WTC11 (cell line): ENCODE data around the gene CDH11. TPM values are rescaled to one million over a fixed set of nuclear protein-coding genes. Genes with fewer than 3 reads are reported as not detected.

Source experiments
- ATAC-seq: fragments of 200-7000 bp; cut with Tn5 transposase; 2 replicates; pipeline ENCODE4 v1.10.0; 2021; ENCODE audit warnings: mild to moderate bottlenecking, moderate library complexity
- CTCF ChIA-PET: fragments of 300-600 bp; sonication (Branson Sonifier 250); formaldehyde crosslinking; loops from one replicate; lab custom pipeline; 2021; ENCODE audit warnings: antibody characterized with exemption; lab: Charles Lee
- POLR2A ChIA-PET: fragments of 350-600 bp; sonication (Branson Sonifier 250); formaldehyde crosslinking; loops from one replicate; lab custom pipeline; 2021; ENCODE audit warnings: antibody characterized with exemption; lab: Charles Lee
- DNase-seq: peaks from one replicate; pipeline ENCODE4 v3.0.0; 2021; ENCODE audit warnings: low spot score
- H3K27ac Mint-ChIP-seq: 2 replicates; pipeline ENCODE4 v1.8.0; 2021; ENCODE audit warnings: mixed read lengths
- H3K27me3 Mint-ChIP-seq: 2 replicates; pipeline ENCODE4 v1.8.0; 2021; ENCODE audit warnings: low read depth, mild to moderate bottlenecking, moderate library complexity, mixed read lengths
- H3K36me3 Mint-ChIP-seq: 2 replicates; pipeline ENCODE4 v1.8.0; 2021; ENCODE audit warnings: mixed read lengths
- H3K4me1 Mint-ChIP-seq: 2 replicates; pipeline ENCODE4 v1.8.0; 2022; ENCODE audit warnings: mixed read lengths
- H3K4me3 Mint-ChIP-seq: 2 replicates; pipeline ENCODE4 v1.8.0; 2021; ENCODE audit warnings: mild to moderate bottlenecking, moderate library complexity, mixed read lengths
- H3K9me3 Mint-ChIP-seq: 2 replicates; pipeline ENCODE4 v1.8.0; 2021; ENCODE audit warnings: mixed read lengths
- ATF1 ChIP-seq: sonication (generic); formaldehyde crosslinking; IDR thresholded peaks from 2 replicates; pipeline ENCODE4 v1.8.1; 2023; ENCODE audit warnings: mild to moderate bottlenecking, moderate library complexity, missing genetic modification reagents
- ATF3 ChIP-seq: sonication (generic); formaldehyde crosslinking; conservative IDR thresholded peaks from 2 replicates; pipeline ENCODE4 v1.8.1; 2022; ENCODE audit warnings: mild to moderate bottlenecking, missing genetic modification reagents
- CDX4 ChIP-seq: fragments of 250-450 bp; sonication (Bioruptor Pico); IDR thresholded peaks from 2 replicates; pipeline ENCODE4 v1.9.0; 2021; ENCODE audit warnings: moderate library complexity, mild to moderate bottlenecking, inconsistent platforms, borderline replicate concordance
- ELF4 ChIP-seq: sonication (generic); formaldehyde crosslinking; IDR thresholded peaks from 2 replicates; pipeline ENCODE4 v1.8.1; 2022; ENCODE audit warnings: low read depth, mild to moderate bottlenecking, moderate library complexity, missing genetic modification reagents
- ESRRA ChIP-seq: sonication (generic); formaldehyde crosslinking; IDR thresholded peaks from 2 replicates; pipeline ENCODE4 v1.8.1; 2022; ENCODE audit warnings: mild to moderate bottlenecking, missing genetic modification reagents, borderline replicate concordance
- MAX ChIP-seq: sonication (generic); formaldehyde crosslinking; IDR thresholded peaks from 2 replicates; pipeline ENCODE4 v1.8.0; 2022; ENCODE audit warnings: mild to moderate bottlenecking, missing genetic modification reagents
- SP1 ChIP-seq: sonication (generic); formaldehyde crosslinking; conservative IDR thresholded peaks from 2 replicates; pipeline ENCODE4 v1.8.1; 2022; ENCODE audit warnings: missing genetic modification reagents
- ZNF121 ChIP-seq: sonication (generic); formaldehyde crosslinking; IDR thresholded peaks from 2 replicates; pipeline ENCODE4 v1.8.0; 2023; ENCODE audit warnings: missing genetic modification reagents
- ZNF425 ChIP-seq: fragments of 250-450 bp; sonication (Bioruptor Pico); conservative IDR thresholded peaks from 2 replicates; pipeline ENCODE4 v1.9.0; 2021; ENCODE audit warnings: mild to moderate bottlenecking
- ZNF671 ChIP-seq: fragments of 250-450 bp; sonication (Bioruptor Pico); IDR thresholded peaks from 2 replicates; pipeline ENCODE4 v1.8.0; 2021; ENCODE audit warnings: mild to moderate bottlenecking
- total RNA-seq: library from RNA; stranded (reverse); gene quantifications from 3 replicates; pipeline ENCODE4 v1.2.3, GENCODE V29; 2021
- TF ChIP-seq, protein P1 (sequence below): sonication (generic); formaldehyde crosslinking; IDR thresholded peaks from 2 replicates; pipeline ENCODE4 v1.8.1; 2022; ENCODE audit warnings: low read depth, missing genetic modification reagents, borderline replicate concordance
- TF ChIP-seq, protein P2 (sequence below): sonication (generic); formaldehyde crosslinking; IDR thresholded peaks from 2 replicates; pipeline ENCODE4 v1.8.0; 2023; ENCODE audit warnings: missing genetic modification reagents
- TF ChIP-seq, protein P3 (sequence below): sonication (generic); formaldehyde crosslinking; IDR thresholded peaks from 2 replicates; pipeline ENCODE4 v1.8.0; 2022; ENCODE audit warnings: mild to moderate bottlenecking, missing genetic modification reagents
- TF ChIP-seq, protein P4 (sequence below): fragments of 250-450 bp; sonication (Bioruptor Pico); IDR thresholded peaks from 2 replicates; pipeline ENCODE4 v1.9.0; 2021; ENCODE audit warnings: mild to moderate bottlenecking, borderline replicate concordance

The CDH11 gene
- total RNA-seq, 1 experiment from 2014 or later, result 11.6 TPM

DNA sequence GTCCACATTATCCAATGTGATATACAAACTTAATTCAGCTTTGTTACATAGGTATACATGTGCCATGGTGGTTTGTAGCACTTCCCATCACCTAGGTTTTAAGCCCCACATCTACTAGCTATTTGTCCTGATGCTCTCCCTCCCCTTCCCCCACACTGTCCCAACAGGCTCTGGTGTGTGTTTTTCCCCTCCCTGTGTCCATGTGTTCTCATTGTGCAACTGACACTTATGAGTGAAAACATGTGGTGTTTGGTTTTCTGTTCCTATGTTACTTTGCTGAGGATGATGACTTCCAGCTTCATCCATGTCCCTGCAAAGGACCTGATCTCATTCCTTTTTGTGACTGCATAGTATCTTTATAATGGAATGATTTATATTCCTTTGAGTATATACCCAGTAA lies 196.7 kb downstream of the CDH11 start (continued):
- TF ChIP-seq MAX (no peak), ESRRA (CRISPR knock-in tag) (no peak)
- TF ChIP-seq, protein P1, sequence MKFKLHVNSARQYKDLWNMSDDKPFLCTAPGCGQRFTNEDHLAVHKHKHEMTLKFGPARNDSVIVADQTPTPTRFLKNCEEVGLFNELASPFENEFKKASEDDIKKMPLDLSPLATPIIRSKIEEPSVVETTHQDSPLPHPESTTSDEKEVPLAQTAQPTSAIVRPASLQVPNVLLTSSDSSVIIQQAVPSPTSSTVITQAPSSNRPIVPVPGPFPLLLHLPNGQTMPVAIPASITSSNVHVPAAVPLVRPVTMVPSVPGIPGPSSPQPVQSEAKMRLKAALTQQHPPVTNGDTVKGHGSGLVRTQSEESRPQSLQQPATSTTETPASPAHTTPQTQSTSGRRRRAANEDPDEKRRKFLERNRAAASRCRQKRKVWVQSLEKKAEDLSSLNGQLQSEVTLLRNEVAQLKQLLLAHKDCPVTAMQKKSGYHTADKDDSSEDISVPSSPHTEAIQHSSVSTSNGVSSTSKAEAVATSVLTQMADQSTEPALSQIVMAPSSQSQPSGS, result no peak

- Mint-ChIP-seq H3K36me3 (peaks cover 18% of the 10 kb centered on the region), H3K27ac (no peak overlapping the region), H3K4me3 (no peak overlapping the region), H3K4me1 (peaks cover 4% of the 10 kb centered on the region), H3K27me3 (peaks cover 8% of the 10 kb centered on the region), H3K9me3 (peaks cover 44% of the 10 kb centered on the region)
- DNase-seq, result no peak
- ChIA-PET POLR2A (no interaction called here), CTCF (no interaction called here)
- TF ChIP-seq, protein P2, sequence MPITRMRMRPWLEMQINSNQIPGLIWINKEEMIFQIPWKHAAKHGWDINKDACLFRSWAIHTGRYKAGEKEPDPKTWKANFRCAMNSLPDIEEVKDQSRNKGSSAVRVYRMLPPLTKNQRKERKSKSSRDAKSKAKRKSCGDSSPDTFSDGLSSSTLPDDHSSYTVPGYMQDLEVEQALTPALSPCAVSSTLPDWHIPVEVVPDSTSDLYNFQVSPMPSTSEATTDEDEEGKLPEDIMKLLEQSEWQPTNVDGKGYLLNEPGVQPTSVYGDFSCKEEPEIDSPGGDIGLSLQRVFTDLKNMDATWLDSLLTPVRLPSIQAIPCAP (CRISPR knock-in tag), result no peak
- TF ChIP-seq, protein P3, sequence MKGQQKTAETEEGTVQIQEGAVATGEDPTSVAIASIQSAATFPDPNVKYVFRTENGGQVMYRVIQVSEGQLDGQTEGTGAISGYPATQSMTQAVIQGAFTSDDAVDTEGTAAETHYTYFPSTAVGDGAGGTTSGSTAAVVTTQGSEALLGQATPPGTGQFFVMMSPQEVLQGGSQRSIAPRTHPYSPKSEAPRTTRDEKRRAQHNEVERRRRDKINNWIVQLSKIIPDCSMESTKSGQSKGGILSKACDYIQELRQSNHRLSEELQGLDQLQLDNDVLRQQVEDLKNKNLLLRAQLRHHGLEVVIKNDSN (CRISPR knock-in tag), result no peak
- TF ChIP-seq ATF1 (CRISPR knock-in tag), result no peak
- TF ChIP-seq ZNF425 (CRISPR knock-in tag), result no peak
- no peak for TF ChIP-seq ELF4 (CRISPR knock-in tag)
- no peak for TF ChIP-seq CDX4 (CRISPR knock-in tag)
- no peak for TF ChIP-seq ZNF671 (CRISPR knock-in tag)
- TF ChIP-seq ATF3 (CRISPR knock-in tag), result no peak
- no peak for TF ChIP-seq MAX
- TF ChIP-seq, protein P4, sequence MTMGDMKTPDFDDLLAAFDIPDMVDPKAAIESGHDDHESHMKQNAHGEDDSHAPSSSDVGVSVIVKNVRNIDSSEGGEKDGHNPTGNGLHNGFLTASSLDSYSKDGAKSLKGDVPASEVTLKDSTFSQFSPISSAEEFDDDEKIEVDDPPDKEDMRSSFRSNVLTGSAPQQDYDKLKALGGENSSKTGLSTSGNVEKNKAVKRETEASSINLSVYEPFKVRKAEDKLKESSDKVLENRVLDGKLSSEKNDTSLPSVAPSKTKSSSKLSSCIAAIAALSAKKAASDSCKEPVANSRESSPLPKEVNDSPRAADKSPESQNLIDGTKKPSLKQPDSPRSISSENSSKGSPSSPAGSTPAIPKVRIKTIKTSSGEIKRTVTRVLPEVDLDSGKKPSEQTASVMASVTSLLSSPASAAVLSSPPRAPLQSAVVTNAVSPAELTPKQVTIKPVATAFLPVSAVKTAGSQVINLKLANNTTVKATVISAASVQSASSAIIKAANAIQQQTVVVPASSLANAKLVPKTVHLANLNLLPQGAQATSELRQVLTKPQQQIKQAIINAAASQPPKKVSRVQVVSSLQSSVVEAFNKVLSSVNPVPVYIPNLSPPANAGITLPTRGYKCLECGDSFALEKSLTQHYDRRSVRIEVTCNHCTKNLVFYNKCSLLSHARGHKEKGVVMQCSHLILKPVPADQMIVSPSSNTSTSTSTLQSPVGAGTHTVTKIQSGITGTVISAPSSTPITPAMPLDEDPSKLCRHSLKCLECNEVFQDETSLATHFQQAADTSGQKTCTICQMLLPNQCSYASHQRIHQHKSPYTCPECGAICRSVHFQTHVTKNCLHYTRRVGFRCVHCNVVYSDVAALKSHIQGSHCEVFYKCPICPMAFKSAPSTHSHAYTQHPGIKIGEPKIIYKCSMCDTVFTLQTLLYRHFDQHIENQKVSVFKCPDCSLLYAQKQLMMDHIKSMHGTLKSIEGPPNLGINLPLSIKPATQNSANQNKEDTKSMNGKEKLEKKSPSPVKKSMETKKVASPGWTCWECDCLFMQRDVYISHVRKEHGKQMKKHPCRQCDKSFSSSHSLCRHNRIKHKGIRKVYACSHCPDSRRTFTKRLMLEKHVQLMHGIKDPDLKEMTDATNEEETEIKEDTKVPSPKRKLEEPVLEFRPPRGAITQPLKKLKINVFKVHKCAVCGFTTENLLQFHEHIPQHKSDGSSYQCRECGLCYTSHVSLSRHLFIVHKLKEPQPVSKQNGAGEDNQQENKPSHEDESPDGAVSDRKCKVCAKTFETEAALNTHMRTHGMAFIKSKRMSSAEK (CRISPR knock-in tag), result no peak
- no peak for TF ChIP-seq ZNF121 (CRISPR knock-in tag)
- TF ChIP-seq SP1, result no peak
- ATAC-seq, result no peak
Measured at GRCh38 chr16:64924086-64924485, 197.8 kb downstream of the CDH11 start.
